Neural progenitor cell (in vitro differentiated cells): ENCODE results near the gene PSMA1. TPM values are rescaled to one million over a fixed set of nuclear protein-coding genes. Genes with fewer than 3 reads are reported as not detected.

ENCODE experiments used
- DNase-seq: peaks from one replicate; pipeline ENCODE4 v3.0.0-alpha.2; 2016; ENCODE audit warnings: low spot score
- H2AFZ ChIP-seq: fragments of 200-600 bp; sonication (generic); replicated peaks from 2 replicates; pipeline ENCODE4 v1.6.1; 2016; ENCODE audit warnings: antibody characterized with exemption
- H3F3A ChIP-seq: fragments of 200-600 bp; sonication (generic); 2 replicates; pipeline ENCODE4 v1.6.1; 2016; ENCODE audit warnings: antibody characterized with exemption, low read depth
- H3K27ac ChIP-seq: fragments of 200-600 bp; sonication (generic); 2 replicates; pipeline ENCODE4 v1.5.1; 2016; ENCODE audit warnings: mild to moderate bottlenecking
- H3K27me3 ChIP-seq: fragments of 200-600 bp; sonication (generic); 2 replicates; pipeline ENCODE4 v1.6.1; 2016; ENCODE audit warnings: mild to moderate bottlenecking, moderate library complexity
- H3K36me3 ChIP-seq: fragments of 200-600 bp; sonication (generic); 2 replicates; pipeline ENCODE4 v1.5.1; 2016
- H3K4me1 ChIP-seq: fragments of 200-600 bp; sonication (generic); 2 replicates; pipeline ENCODE4 v1.6.1; 2016; ENCODE audit warnings: mixed run types
- H3K4me2 ChIP-seq: fragments of 200-600 bp; sonication (generic); 2 replicates; pipeline ENCODE4 v1.6.1; 2016
- H3K4me3 ChIP-seq: fragments of 200-600 bp; sonication (generic); 2 replicates; pipeline ENCODE4 v1.5.1; 2016
- H3K79me2 ChIP-seq: fragments of 200-600 bp; sonication (generic); 2 replicates; pipeline ENCODE4 v1.6.1; 2016; ENCODE audit warnings: low read depth
- H3K9ac ChIP-seq: fragments of 200-600 bp; sonication (generic); 2 replicates; pipeline ENCODE4 v1.6.1; 2016
- H3K9me3 ChIP-seq: fragments of 200-600 bp; sonication (generic); 2 replicates; pipeline ENCODE4 v1.5.1; 2016; ENCODE audit warnings: low read depth
- H4K20me1 ChIP-seq: fragments of 200-600 bp; sonication (generic); 2 replicates; pipeline ENCODE4 v1.6.1; 2016; ENCODE audit warnings: low read depth
- H3K27ac Mint-ChIP-seq: 3 replicates; pipeline ENCODE4 v1.8.0; 2021; ENCODE audit warnings: mixed read lengths
- H3K27me3 Mint-ChIP-seq: 2 replicates; pipeline ENCODE4 v1.8.0; 2022; ENCODE audit warnings: low read depth, mild to moderate bottlenecking, inconsistent platforms, moderate library complexity, mixed read lengths; ENCODE audit not compliant: insufficient read depth
- H3K36me3 Mint-ChIP-seq: 3 replicates; pipeline ENCODE4 v1.8.0; 2021; ENCODE audit warnings: mixed read lengths
- H3K4me1 Mint-ChIP-seq: 3 replicates; pipeline ENCODE4 v1.8.0; 2021; ENCODE audit warnings: mixed read lengths
- H3K4me3 Mint-ChIP-seq: 3 replicates; pipeline ENCODE4 v1.8.0; 2021; ENCODE audit warnings: mild to moderate bottlenecking, moderate library complexity, mixed read lengths
- H3K9me3 Mint-ChIP-seq: 3 replicates; pipeline ENCODE4 v1.8.0; 2020; ENCODE audit warnings: mixed read lengths
- CTCF ChIP-seq: fragments of 200-600 bp; sonication (generic); IDR thresholded peaks from 2 replicates; pipeline ENCODE4 v1.5.1; 2017; ENCODE audit warnings: antibody characterized with exemption, mild to moderate bottlenecking
- EZH2 ChIP-seq: fragments of 200-600 bp; sonication (generic); IDR thresholded peaks from 2 replicates; pipeline ENCODE4 v1.6.1; 2017; ENCODE audit warnings: antibody characterized with exemption, mild to moderate bottlenecking, moderate library complexity
- EZH2phosphoT487 ChIP-seq: fragments of 200-600 bp; sonication (generic); IDR thresholded peaks from 2 replicates; pipeline ENCODE4 v1.6.1; 2017; ENCODE audit warnings: antibody characterized with exemption
- small RNA-seq: library from RNA; depleted of rRNA; stranded (forward); fragments of <200 nt; gene quantifications from one replicate; pipeline ENCODE3, GENCODE V24; 2015
- total RNA-seq: library from RNA; depleted of rRNA; stranded (reverse); fragments of >200 nt; gene quantifications from 2 replicates; pipeline ENCODE4 v1.2.3, GENCODE V29; 2015; ENCODE audit warnings: low replicate concordance

PSMA1 gene
- total RNA-seq, 1 donor from 2014 or later, result 271 TPM

GRCh38 chr11:14455648-14456430 is 64.3 kb downstream of the PSMA1 start:
- H3K4me1 ChIP-seq, result no peaks in the 10 kb centered on the region
- peaks cover 21% of the 10 kb centered on the region for H3F3A ChIP-seq
- no peak overlapping the region for H3K4me3 ChIP-seq
- no peak overlapping the region for H3K4me2 ChIP-seq
- no peaks in the 10 kb centered on the region for H3K27me3 Mint-ChIP-seq
- H3K4me3 Mint-ChIP-seq, result no peak overlapping the region
- TF ChIP-seq EZH2phosphoT487, result no peak
- no peak for TF ChIP-seq EZH2
- TF ChIP-seq CTCF, result no peak
- no peak for DNase-seq
- peaks cover 15% of the 10 kb centered on the region for H3K36me3 Mint-ChIP-seq
- H3K9ac ChIP-seq, result no peak overlapping the region
- no peaks in the 10 kb centered on the region for H3K9me3 ChIP-seq
- peaks cover 2% of the 10 kb centered on the region for H3K9me3 Mint-ChIP-seq
- H3K27me3 ChIP-seq, result no peaks in the 10 kb centered on the region
- H3K27ac ChIP-seq, result peak overlapping the region; percentile 52
- H2AFZ ChIP-seq, result no peak overlapping the region
- no peaks in the 10 kb centered on the region for H3K4me1 Mint-ChIP-seq
- no peak overlapping the region for H3K27ac Mint-ChIP-seq
- H4K20me1 ChIP-seq, result no peaks in the 10 kb centered on the region
- H3K36me3 ChIP-seq, result peaks cover 18% of the 10 kb centered on the region
- no peaks in the 10 kb centered on the region for H3K79me2 ChIP-seq

Small RNAs within 50 kb of the gene (small RNA-seq; reads per million reads assigned to genes)
- gene RNU7-49P, result not detected

Other genes with a start within 250 kb of the PSMA1 start
- gene RRAS2, start 161.2 kb downstream of the PSMA1 start, total RNA-seq, result 87.4 and 129 TPM in 2 replicates
- gene COPB1, start 20.6 kb downstream of the PSMA1 start, total RNA-seq, result 157 and 212 TPM in 2 replicates
- 14.3 and 15.9 TPM in 2 replicates for gene PDE3B, start 123.4 kb upstream of the PSMA1 start, total RNA-seq